Measurements from ENCODE around the gene RXFP2. TPM values are rescaled to one million over a fixed set of nuclear protein-coding genes. Genes with fewer than 3 reads are reported as not detected.

Gene RXFP2
- total and polyA plus RNA-seq, 2 experiments from 2014 or later = not detected

DNA sequence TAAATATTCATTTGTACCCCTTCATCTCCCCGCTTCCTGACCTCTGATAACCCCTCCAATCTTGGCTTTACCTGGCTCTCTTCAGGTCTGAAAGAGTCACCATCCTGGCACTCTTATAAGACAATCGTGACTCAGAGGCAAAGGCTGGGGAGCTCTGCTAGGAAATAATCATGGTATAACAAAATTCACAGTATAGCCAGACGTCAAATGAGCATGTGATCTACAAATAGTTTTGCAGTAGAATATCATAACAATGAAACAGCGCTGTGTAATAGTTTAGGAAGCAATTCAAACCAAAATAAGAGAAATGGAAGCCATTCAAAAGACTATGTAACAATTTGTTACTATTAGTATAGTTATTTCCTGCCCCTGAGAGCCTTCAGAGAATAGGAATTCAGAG is 34.2 kb downstream of the RXFP2 start:
- no peak overlapping the region for H3K4me3 ChIP-seq
- H3K4me1 ChIP-seq (ENCODE audit: low read depth) = no peaks in the 10 kb centered on the region
- no peaks in the 10 kb centered on the region for H3K36me3 ChIP-seq
- no peaks in the 10 kb centered on the region for H3K27me3 ChIP-seq
- peak in 1 of 2 donors; percentile 73 for DNase-seq (ENCODE audit: low read depth in 1 of 2, low spot score in 1 of 2)
- TF ChIP-seq, protein P1, sequence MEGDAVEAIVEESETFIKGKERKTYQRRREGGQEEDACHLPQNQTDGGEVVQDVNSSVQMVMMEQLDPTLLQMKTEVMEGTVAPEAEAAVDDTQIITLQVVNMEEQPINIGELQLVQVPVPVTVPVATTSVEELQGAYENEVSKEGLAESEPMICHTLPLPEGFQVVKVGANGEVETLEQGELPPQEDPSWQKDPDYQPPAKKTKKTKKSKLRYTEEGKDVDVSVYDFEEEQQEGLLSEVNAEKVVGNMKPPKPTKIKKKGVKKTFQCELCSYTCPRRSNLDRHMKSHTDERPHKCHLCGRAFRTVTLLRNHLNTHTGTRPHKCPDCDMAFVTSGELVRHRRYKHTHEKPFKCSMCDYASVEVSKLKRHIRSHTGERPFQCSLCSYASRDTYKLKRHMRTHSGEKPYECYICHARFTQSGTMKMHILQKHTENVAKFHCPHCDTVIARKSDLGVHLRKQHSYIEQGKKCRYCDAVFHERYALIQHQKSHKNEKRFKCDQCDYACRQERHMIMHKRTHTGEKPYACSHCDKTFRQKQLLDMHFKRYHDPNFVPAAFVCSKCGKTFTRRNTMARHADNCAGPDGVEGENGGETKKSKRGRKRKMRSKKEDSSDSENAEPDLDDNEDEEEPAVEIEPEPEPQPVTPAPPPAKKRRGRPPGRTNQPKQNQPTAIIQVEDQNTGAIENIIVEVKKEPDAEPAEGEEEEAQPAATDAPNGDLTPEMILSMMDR (IDR thresholded peaks at IDR 0.05; ENCODE audit: low read depth, low read length) = no peak
- H3K9me3 ChIP-seq (ENCODE audit: low read depth) = no peaks in the 10 kb centered on the region
- no peak overlapping the region for H3K27ac ChIP-seq

DNA sequence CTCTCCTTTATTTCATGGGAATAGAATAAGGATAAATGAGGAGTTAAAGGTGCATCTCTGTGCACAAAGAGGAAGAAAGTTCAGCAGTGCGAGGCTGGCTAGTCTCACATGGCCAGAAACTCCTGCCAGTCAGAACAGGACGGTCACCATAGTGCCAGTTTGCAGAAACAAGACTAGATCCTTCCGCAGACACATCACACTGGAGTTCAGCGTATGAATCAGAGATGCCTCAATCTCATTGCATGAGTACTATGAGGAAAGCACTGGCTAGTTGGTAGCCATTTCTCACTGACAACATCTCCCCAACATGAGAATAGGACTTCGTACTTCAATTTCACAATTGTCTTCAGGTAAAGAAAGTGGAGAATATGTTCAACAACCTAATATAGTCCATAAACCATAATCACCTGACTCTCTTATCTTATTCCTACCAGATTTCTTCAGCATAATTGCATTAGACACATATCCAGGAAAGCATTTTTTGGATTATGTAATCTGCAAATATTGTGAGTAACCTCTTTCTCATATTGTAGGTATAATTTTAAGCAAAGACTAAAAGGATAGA is 34.9 kb downstream of the RXFP2 start:
- Histone ChIP-seq H3K4me1 (ENCODE audit: low read depth) (no peaks in the 10 kb centered on the region), H3K27ac (no peak overlapping the region), H3K4me3 (no peak overlapping the region), H3K36me3 (no peaks in the 10 kb centered on the region), H3K9me3 (ENCODE audit: low read depth) (no peaks in the 10 kb centered on the region), H3K27me3 (no peaks in the 10 kb centered on the region)
- TF ChIP-seq, protein P1 (IDR thresholded peaks at IDR 0.05; ENCODE audit: low read depth, low read length) = no peak
- DNase-seq (ENCODE audit: low read depth in 1 of 2, low spot score in 1 of 2) = no peak

DNA sequence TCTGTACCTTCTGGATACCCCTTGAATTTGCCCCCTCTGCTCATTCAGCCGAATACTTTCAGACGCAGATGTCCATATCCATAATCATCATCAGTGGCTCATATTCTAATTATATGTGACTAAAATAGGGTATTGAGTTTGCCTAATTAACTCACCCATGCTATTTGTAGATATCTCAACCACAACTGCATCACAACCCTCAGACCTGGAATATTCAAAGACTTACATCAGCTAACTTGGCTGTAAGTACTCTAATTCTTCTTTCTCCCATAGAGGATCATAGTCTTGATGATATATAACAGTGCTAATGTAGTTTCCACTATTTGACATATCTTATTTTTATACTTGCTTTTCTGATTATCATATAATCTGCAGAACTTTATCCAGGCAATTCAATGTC is 35.8 kb downstream of the RXFP2 start:
- Histone ChIP-seq H3K9me3 (ENCODE audit: low read depth) (no peaks in the 10 kb centered on the region), H3K27me3 (no peaks in the 10 kb centered on the region), H3K4me1 (ENCODE audit: low read depth) (no peaks in the 10 kb centered on the region), H3K36me3 (no peaks in the 10 kb centered on the region), H3K27ac (no peak overlapping the region), H3K4me3 (no peak overlapping the region)
- TF ChIP-seq, protein P1 (IDR thresholded peaks at IDR 0.05; ENCODE audit: low read depth, low read length) = no peak
- peak in 1 of 2 donors; percentile 32 for DNase-seq (ENCODE audit: low read depth in 1 of 2, low spot score in 1 of 2)

DNA sequence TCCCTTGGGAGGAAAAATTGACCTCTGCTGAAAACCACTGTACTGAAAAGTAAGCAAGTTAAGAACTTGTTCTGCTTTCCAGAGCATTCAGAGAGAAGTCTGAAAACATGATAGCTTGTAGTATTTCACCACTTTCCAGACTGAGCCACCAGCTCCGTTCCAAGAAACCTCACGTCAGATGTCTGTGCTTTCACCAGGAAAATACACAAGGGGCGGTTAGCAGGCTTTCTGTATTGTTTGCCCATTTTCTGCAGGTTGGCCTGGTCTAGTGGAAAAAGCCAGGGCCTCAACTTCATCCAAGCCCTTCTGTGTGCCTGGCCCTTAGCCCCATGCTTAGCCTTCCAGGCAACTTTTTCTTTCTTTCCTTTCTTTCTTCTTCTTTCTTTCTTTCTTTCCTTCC is 36.4 kb downstream of the RXFP2 start:
- Histone ChIP-seq H3K27me3 (no peaks in the 10 kb centered on the region), H3K4me1 (ENCODE audit: low read depth) (no peaks in the 10 kb centered on the region), H3K27ac (no peak overlapping the region), H3K4me3 (no peak overlapping the region), H3K36me3 (no peaks in the 10 kb centered on the region), H3K9me3 (ENCODE audit: low read depth) (no peaks in the 10 kb centered on the region)
- peak in 1 of 2 donors; percentile 78 for DNase-seq (ENCODE audit: low read depth in 1 of 2, low spot score in 1 of 2)
- TF ChIP-seq, protein P1 (IDR thresholded peaks at IDR 0.05; ENCODE audit: low read depth, low read length) = no peak

DNA sequence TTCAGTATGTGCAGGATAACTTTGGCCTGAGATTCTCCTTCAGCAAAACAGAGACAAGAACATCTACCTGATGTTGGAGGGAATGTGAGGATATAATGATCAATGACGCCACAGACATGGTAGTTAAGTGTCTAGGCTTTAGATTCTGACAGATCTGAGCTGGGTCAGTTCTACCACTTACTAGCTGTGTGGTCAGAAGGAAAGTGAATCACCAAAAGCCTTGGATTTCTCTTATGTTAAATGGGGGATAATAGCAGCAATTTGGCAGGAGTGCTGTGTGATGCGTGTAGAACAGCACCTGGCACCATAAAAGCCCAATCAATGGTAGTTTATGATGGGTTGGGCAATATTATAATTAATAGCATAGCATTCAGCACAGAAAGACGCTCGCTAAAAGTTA is 41.7 kb downstream of the RXFP2 start:
- TF ChIP-seq, protein P1 (IDR thresholded peaks at IDR 0.05; ENCODE audit: low read depth, low read length) = no peak
- Histone ChIP-seq H3K4me1 (ENCODE audit: low read depth) (no peaks in the 10 kb centered on the region), H3K36me3 (no peaks in the 10 kb centered on the region), H3K27me3 (peaks cover 4% of the 10 kb centered on the region), H3K9me3 (ENCODE audit: low read depth) (no peaks in the 10 kb centered on the region), H3K4me3 (no peak overlapping the region), H3K27ac (no peak overlapping the region)
- DNase-seq (ENCODE audit: low read depth in 1 of 2, low spot score in 1 of 2) = no peak

All from cardiac muscle cell (in vitro differentiated cells and primary cell).